GM12892 (cell line): ENCODE data around the gene ACOT13.

Experiments used
- POLR2A ChIP-seq: IDR thresholded peaks from 2 replicates; pipeline ENCODE4 v1.6.1; 2011; ENCODE audit warnings: low read depth, low read length, control low read depth
- TAF1 ChIP-seq: IDR thresholded peaks from 2 replicates; pipeline ENCODE4 v1.6.1; 2011; ENCODE audit warnings: low read depth, mild to moderate bottlenecking, control low read depth, low read length, borderline replicate concordance

DNA sequence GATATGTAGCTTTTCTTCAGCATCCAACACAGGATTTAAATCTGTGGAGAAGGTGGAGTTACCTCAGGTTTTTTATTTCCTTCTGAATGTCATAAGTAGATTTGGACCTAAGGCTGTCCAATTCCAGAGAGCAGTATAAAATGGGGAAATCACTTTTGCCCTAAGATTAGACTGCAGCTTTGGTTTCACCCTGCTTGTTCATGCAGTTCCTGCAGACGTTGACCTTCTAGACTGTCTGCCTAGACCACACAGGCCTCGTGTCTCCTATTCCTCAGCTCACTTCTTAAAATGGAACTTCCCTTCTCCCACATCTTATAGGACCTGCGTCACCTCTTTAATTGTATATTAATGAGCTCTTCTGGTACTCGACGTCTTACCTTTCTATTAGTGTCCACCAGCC is 78.0 kb downstream of the ACOT13 start:
- TF ChIP-seq TAF1 (no peak), POLR2A (no peak)
